ENCODE results near the gene CAMK1D. TPM values are rescaled to one million over a fixed set of nuclear protein-coding genes. Genes with fewer than 3 reads are reported as not detected.
A peak's percentile ranks its signal among the peaks of the same experiment; 100 is the strongest.

CAMK1D gene
- total RNA-seq, 3 donors from 2014 or later, result 20.6 to 48.5 (median 32.8) TPM

GRCh38 chr10:12613136-12613535 lies 263.8 kb downstream of the CAMK1D start:
- ATAC-seq, result no peak
- DNase-seq, result no peak
- H3K9me3 ChIP-seq, result no peaks in the 10 kb centered on the region
- intact Hi-C loops (cut with DNase I, micrococcal nuclease), result no loop called here
- no peak overlapping the region for H3K4me3 ChIP-seq
- TF ChIP-seq CTCF (IDR thresholded peaks at IDR 0.05), result no peak
- H3K36me3 ChIP-seq (ENCODE audit: low read depth), result no peaks in the 10 kb centered on the region
- peaks cover 11% of the 10 kb centered on the region for H3K4me1 ChIP-seq (ENCODE audit: low read depth)

- no peak for ATAC-seq
Measured at GRCh38 chr10:12614177-12614995, 265.0 kb downstream of the CAMK1D start.

GRCh38 chr10:12615296-12616220 lies 266.2 kb downstream of the CAMK1D start:
- no peaks in the 10 kb centered on the region for H3K9me3 ChIP-seq
- H3K4me3 ChIP-seq, result no peak overlapping the region
- ATAC-seq (no peak), DNase-seq (no peak)
- intact Hi-C loops (cut with DNase I, micrococcal nuclease), result no loop called here
- H3K4me1 ChIP-seq (ENCODE audit: low read depth), result peaks cover 11% of the 10 kb centered on the region
- no peak for TF ChIP-seq CTCF (IDR thresholded peaks at IDR 0.05)
- H3K36me3 ChIP-seq (ENCODE audit: low read depth), result no peaks in the 10 kb centered on the region

More at GRCh38 chr10:12614177-12614995, 265.0 kb downstream of the CAMK1D start:
- Histone ChIP-seq H3K4me3 (no peak overlapping the region), H3K36me3 (ENCODE audit: low read depth) (no peaks in the 10 kb centered on the region), H3K4me1 (ENCODE audit: low read depth) (peaks cover 11% of the 10 kb centered on the region), H3K9me3 (no peaks in the 10 kb centered on the region)
- intact Hi-C loops (cut with DNase I, micrococcal nuclease), result no loop called here
- TF ChIP-seq CTCF (IDR thresholded peaks at IDR 0.05), result no peak
- DNase-seq, result no peak

GRCh38 chr10:12617191-12618175 lies 268.1 kb downstream of the CAMK1D start:
- no peaks in the 10 kb centered on the region for H3K36me3 ChIP-seq (ENCODE audit: low read depth)
- H3K4me3 ChIP-seq, result no peak overlapping the region
- intact Hi-C loops (cut with DNase I, micrococcal nuclease), result no loop called here
- no peak for TF ChIP-seq CTCF (IDR thresholded peaks at IDR 0.05)
- H3K4me1 ChIP-seq (ENCODE audit: low read depth), result peaks cover 11% of the 10 kb centered on the region
- DNase-seq, result no peak
- no peaks in the 10 kb centered on the region for H3K9me3 ChIP-seq
- peak; percentile 80 for ATAC-seq

GRCh38 chr10:12622016-12622415 lies 272.7 kb downstream of the CAMK1D start:
- ATAC-seq (no peak), DNase-seq (no peak)
- H3K4me3 ChIP-seq, result no peak overlapping the region
- no peak for TF ChIP-seq CTCF (IDR thresholded peaks at IDR 0.05)
- peaks cover 17% of the 10 kb centered on the region for H3K4me1 ChIP-seq (ENCODE audit: low read depth)
- intact Hi-C loops (cut with DNase I, micrococcal nuclease), result no loop called here
- no peaks in the 10 kb centered on the region for H3K36me3 ChIP-seq (ENCODE audit: low read depth)
- no peaks in the 10 kb centered on the region for H3K9me3 ChIP-seq

Measured in mucosa of descending colon (tissue), 3 donors.